GM12878 (cell line): ENCODE measurements around the gene UQCRC1. TPM values are rescaled to one million over a fixed set of nuclear protein-coding genes. Genes with fewer than 3 reads are reported as not detected.

Experiments
- ATAC-seq: fragments of 200-7000 bp; cut with Tn5 transposase; 3 replicates; pipeline ENCODE4 v1.9.1; 2020; ENCODE audit warnings: mild to moderate bottlenecking, moderate library complexity
- BruUV-seq: library from RNA; stranded (reverse); fragments of 400-500 nt; replicated peaks from 2 replicates; lab custom pipeline; 2021; lab: Mats Ljungman, UMichigan
- CTCF ChIA-PET: fragments of 300-600 bp; sonication (Branson Sonifier 250); formaldehyde crosslinking; extraction: SDS; loops from one replicate; lab custom pipeline; 2021; ENCODE audit warnings: inconsistent platforms; lab: Yijun Ruan, JAX
- POLR2A ChIA-PET: fragments of 350-600 bp; formaldehyde crosslinking; extraction: SDS; loops from one replicate; lab custom pipeline; 2021; ENCODE audit warnings: inconsistent platforms; lab: Charles Lee
- RAD21 ChIA-PET: fragments of 300-600 bp; sonication (Branson Sonifier 250); formaldehyde crosslinking; loops from one replicate; lab custom pipeline; 2023; ENCODE audit warnings: antibody characterized with exemption; ENCODE audit not compliant: unreplicated experiment; lab: Charles Lee
- SMC1A ChIA-PET: fragments of 300-600 bp; sonication (Branson Sonifier 250); formaldehyde crosslinking; loops from one replicate; lab custom pipeline; 2023; ENCODE audit not compliant: unreplicated experiment, uncharacterized antibody; lab: Charles Lee
- DNase-seq: peaks from one replicate; pipeline ENCODE4 v3.0.0-alpha.2; 2011; ENCODE audit warnings: low read depth, low spot score
- FAIRE-seq: peaks from 3 replicates; lab custom pipeline; 2011; peaks lifted over from hg19 to GRCh38; lab: Jason Lieb, UNC
- H2AFZ ChIP-seq: 2 replicates; pipeline ENCODE4 v1.6.0; 2011; ENCODE audit warnings: low read depth, low read length, control low read depth; ENCODE audit not compliant: control insufficient read depth
- H3K27ac ChIP-seq: 2 replicates; pipeline ENCODE4 v1.5.1; 2011; ENCODE audit warnings: control low read depth; ENCODE audit not compliant: control insufficient read depth, insufficient read depth
- H3K27me3 ChIP-seq, 2 experiments: replicated peaks in 1 of 2; 2 replicates each; pipeline versions ENCODE4 v1.6.0 to v1.6.1; 2011; ENCODE audit warnings: low read length in 1 of 2; ENCODE audit not compliant: control insufficient read depth in 2 of 2, insufficient read depth in 2 of 2
- H3K36me3 ChIP-seq, 2 experiments: 2 replicates each; pipeline ENCODE4 v1.5.1; 2011; ENCODE audit warnings: low read length in 1 of 2; ENCODE audit not compliant: control insufficient read depth in 2 of 2, insufficient read depth in 2 of 2
- H3K4me1 ChIP-seq: 2 replicates; pipeline ENCODE4 v1.6.1; 2011; ENCODE audit warnings: mild to moderate bottlenecking, low read length, moderate library complexity, mixed read lengths; ENCODE audit not compliant: control insufficient read depth, insufficient read depth
- H3K4me2 ChIP-seq: 2 replicates; pipeline ENCODE4 v1.6.0; 2011; ENCODE audit warnings: control low read depth; ENCODE audit not compliant: control insufficient read depth, insufficient read depth
- H3K4me3 ChIP-seq: fragments of 200-600 bp; sonication (generic); 2 replicates; pipeline ENCODE4 v1.5.1; 2016
- H3K79me2 ChIP-seq: 2 replicates; pipeline ENCODE4 v1.6.0; 2011; ENCODE audit warnings: low read length; ENCODE audit not compliant: control insufficient read depth, insufficient read depth
- H3K9ac ChIP-seq: 2 replicates; pipeline ENCODE4 v1.8.0; 2011; ENCODE audit warnings: low read length, control low read depth, mixed read lengths; ENCODE audit not compliant: control insufficient read depth, insufficient read depth
- H3K9me3 ChIP-seq: replicated peaks from 3 replicates; pipeline ENCODE4 v1.5.1; 2011; ENCODE audit warnings: mild to moderate bottlenecking, low read length; ENCODE audit not compliant: control insufficient read depth, insufficient read depth
- H4K20me1 ChIP-seq: 2 replicates; pipeline ENCODE4 v1.6.0; 2011; ENCODE audit not compliant: control insufficient read depth, insufficient read depth
- EED ChIP-seq: sonication (generic); IDR thresholded peaks from 2 replicates; pipeline ENCODE4 v1.6.1; 2016; ENCODE audit warnings: antibody characterized with exemption, low read depth
- EGR1 ChIP-seq, 2 experiments: IDR thresholded peaks; 1 replicate in 1 of 2; 2 replicates in 1 of 2; pipeline ENCODE4 v1.6.1; 2011 to 2012; ENCODE audit warnings: low read depth in 2 of 2, low read length in 2 of 2, borderline replicate concordance in 1 of 2, mild to moderate bottlenecking in 1 of 2, moderate library complexity in 1 of 2
- ESRRA ChIP-seq: IDR thresholded peaks from 2 replicates; pipeline ENCODE4 v1.6.1; 2012; ENCODE audit warnings: mild to moderate bottlenecking, low read length, improper control_type of control experiment
- HDAC2 ChIP-seq: fragments of 200-600 bp; sonication (generic); IDR thresholded peaks from 2 replicates; pipeline ENCODE4 v1.6.1; 2017
- NR2F1 ChIP-seq: fragments of 450-650 bp; conservative IDR thresholded peaks from 2 replicates; pipeline ENCODE4 v1.6.1; 2017; ENCODE audit warnings: mild to moderate bottlenecking
- RELA ChIP-seq: fragments of 450-650 bp; IDR thresholded peaks from 2 replicates; pipeline ENCODE4 v1.8.0; 2014; ENCODE audit warnings: borderline replicate concordance; ENCODE audit not compliant: partially characterized antibody
- SMAD1 ChIP-seq: fragments of 450-650 bp; IDR thresholded peaks from 2 replicates; pipeline ENCODE4 v1.6.1; 2018; ENCODE audit warnings: mild to moderate bottlenecking, low read depth; ENCODE audit not compliant: partially characterized antibody
- SMARCA5 ChIP-seq: fragments of 450-650 bp; IDR thresholded peaks from 2 replicates; pipeline ENCODE4 v1.6.1; 2017; ENCODE audit warnings: mild to moderate bottlenecking
- WGBS: methylation state at CpG from one replicate; pipeline ENCODE4 v1.1.6; 2016; ENCODE audit warnings: low lambda C conversion rate; ENCODE audit not compliant: insufficient replicate concordance, insufficient coverage; ENCODE audit errors: missing lambda C conversion rate; 5-methylcytosine and 5-hydroxymethylcytosine counted together
- in situ Hi-C: fragments of 300-500 bp; cut with MboI; formaldehyde crosslinking; loops from 9 replicates; pipeline ENCODE4 v1.14.3; 2018; ENCODE audit warnings: mixed read lengths
- intact Hi-C: fragments of 100-400 bp; cut with micrococcal nuclease; formaldehyde crosslinking; loops from one replicate; pipeline ENCODE4 v1.14.2; 2022; ENCODE audit not compliant: unreplicated experiment
- polyA plus RNA-seq, 11 experiments: library from polyadenylated mRNA; depleted of rRNA in 4 of 11; unstranded in 6 of 11; stranded (reverse) in 5 of 11; fragments of >200 nt; fragmentation: Nextera tagmentation in 4 of 11; fragmentation: Illumina TruSeq in 1 of 11; extraction: Ambion mirVana in 4 of 11; extraction: Trizol in 1 of 11; gene quantifications; 1 replicate in 1 of 11; 2 replicates in 10 of 11; pipeline versions ENCODE4 v1.2.1 to v1.2.3, GENCODE V29; 2011 to 2016; ENCODE audit warnings: inconsistent platforms in 2 of 11, missing spikeins in 2 of 11, low read depth in 1 of 11
- total RNA-seq, 4 experiments: library from RNA; depleted of rRNA in 3 of 4; stranded (reverse); fragments of >200 nt in 3 of 4; fragmentation: Illumina TruSeq in 1 of 4; extraction: Trizol in 1 of 4; gene quantifications; 2 replicates each; pipeline versions ENCODE4 v1.2.1 to v1.2.3, GENCODE V29; 2013 to 2021
- TF ChIP-seq, protein P1 (sequence below): fragments of 450-650 bp; IDR thresholded peaks from 2 replicates; pipeline ENCODE4 v1.6.1; 2017; ENCODE audit warnings: borderline replicate concordance
- TF ChIP-seq, protein P2 (sequence below): IDR thresholded peaks from 2 replicates; pipeline ENCODE4 v1.6.1; 2012; ENCODE audit warnings: mild to moderate bottlenecking, low read depth, low read length
- TF ChIP-seq, protein P3 (sequence below): IDR thresholded peaks from 2 replicates; pipeline ENCODE4 v1.6.1; 2012; ENCODE audit warnings: low read length, inconsistent platforms

The UQCRC1 gene
- total and polyA plus RNA-seq, 10 of the 15 experiments (the other 5 are each of a cell fraction or from before 2014, with no cell fraction given): 116 to 426 (median 228) TPM

DNA sequence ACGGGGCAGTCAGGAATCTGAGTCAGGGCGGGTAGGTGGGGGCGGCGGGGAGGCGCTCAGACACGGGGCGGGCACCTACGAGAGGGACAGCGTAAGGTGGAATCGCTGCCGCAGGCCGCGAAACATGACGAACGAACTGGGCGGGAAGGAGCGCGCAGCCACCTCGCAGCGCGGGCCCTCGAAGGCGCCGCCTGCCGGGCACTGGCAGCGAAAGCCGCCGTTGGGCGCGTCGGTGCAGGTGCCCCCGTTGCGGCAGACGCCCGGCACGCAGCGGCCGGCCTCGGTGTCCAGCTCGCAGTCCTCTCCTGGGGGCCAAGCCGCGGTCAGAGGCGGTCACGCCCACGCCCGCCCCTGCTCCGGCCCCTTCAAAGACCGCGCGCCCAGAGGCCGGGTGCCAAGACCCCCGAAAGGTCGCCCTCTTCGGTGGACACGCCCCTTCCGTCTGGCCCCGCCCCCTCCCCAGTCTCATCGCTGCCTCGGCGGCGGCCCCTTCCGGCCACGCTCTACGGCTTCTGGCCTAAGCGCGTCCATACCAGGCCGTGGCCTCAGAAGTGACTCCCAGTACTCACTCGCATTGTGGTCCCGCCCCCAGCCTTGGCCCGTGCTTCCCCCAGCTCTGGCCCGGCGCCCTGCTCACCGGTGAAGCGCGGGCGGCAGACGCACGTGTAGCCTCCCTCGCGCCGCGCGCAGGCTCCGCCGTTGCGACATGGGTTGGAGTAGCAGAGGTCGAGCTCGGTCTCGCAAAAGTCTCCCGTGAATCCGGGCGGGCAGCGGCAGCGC, 46.8 kb upstream of the UQCRC1 start (continued):
- TF ChIP-seq RELA (no peak), NR2F1 (peak; percentile 82), HDAC2 (no peak), SMAD1 (no peak), ESRRA (no peak), EED (no peak)

DNA sequence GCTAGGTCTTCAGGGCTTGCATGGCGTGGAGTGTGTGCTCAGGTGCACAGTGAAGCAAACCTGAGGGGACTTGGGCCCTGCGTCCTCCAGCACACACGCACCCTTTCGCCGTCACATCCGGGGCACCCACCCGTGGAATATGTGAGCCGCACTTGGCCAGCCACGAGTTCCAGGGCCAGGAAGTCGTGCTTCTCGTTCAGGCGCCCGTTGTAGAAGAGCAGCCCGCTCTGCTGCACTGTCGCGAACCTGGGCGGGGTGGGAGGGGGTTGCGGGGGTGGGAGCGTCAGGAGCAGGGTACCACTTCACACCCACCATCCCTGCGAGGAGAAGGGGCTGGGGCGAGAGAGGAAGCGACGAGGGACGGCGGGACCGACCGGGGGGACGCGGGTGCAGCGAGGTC, 46.2 kb upstream of the UQCRC1 start:
- WGBS: 16% methylated on average over 14 of the region's 30 CpGs
- no peak overlapping the region for H3K9ac ChIP-seq
- ChIA-PET SMC1A (no interaction called here), POLR2A (no interaction called here), RAD21 (no interaction called here), CTCF (interaction anchor here (0.6 to 1.8 kb wide), 3 partner anchors 29 to 31 kb away, joined by 4 read pairs; no protein-coding TSS in a partner anchor)
- H3K4me3 ChIP-seq: peak overlapping the region; percentile 61; the same call in 1 of the 2 replicates
- H3K9me3 ChIP-seq: no peaks in the 10 kb centered on the region; the same call in 2 of the 3 replicates
- FAIRE-seq (no peak), ATAC-seq (peak; percentile 17; the same call in 2 of the 3 replicates), DNase-seq (no peak)
- 0 out of 3 replicates have a peak, but pooled peaks of 1 of the 2 experiments have one; percentile 22 for TF ChIP-seq EGR1 (IDR thresholded peaks at IDR 0.05; ENCODE audit: borderline replicate concordance in 1 of 2, low read depth in 2 of 2, low read length in 2 of 2)
- TF ChIP-seq, protein P1, sequence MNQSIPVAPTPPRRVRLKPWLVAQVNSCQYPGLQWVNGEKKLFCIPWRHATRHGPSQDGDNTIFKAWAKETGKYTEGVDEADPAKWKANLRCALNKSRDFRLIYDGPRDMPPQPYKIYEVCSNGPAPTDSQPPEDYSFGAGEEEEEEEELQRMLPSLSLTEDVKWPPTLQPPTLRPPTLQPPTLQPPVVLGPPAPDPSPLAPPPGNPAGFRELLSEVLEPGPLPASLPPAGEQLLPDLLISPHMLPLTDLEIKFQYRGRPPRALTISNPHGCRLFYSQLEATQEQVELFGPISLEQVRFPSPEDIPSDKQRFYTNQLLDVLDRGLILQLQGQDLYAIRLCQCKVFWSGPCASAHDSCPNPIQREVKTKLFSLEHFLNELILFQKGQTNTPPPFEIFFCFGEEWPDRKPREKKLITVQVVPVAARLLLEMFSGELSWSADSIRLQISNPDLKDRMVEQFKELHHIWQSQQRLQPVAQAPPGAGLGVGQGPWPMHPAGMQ: no peak
- TF ChIP-seq, protein P2, sequence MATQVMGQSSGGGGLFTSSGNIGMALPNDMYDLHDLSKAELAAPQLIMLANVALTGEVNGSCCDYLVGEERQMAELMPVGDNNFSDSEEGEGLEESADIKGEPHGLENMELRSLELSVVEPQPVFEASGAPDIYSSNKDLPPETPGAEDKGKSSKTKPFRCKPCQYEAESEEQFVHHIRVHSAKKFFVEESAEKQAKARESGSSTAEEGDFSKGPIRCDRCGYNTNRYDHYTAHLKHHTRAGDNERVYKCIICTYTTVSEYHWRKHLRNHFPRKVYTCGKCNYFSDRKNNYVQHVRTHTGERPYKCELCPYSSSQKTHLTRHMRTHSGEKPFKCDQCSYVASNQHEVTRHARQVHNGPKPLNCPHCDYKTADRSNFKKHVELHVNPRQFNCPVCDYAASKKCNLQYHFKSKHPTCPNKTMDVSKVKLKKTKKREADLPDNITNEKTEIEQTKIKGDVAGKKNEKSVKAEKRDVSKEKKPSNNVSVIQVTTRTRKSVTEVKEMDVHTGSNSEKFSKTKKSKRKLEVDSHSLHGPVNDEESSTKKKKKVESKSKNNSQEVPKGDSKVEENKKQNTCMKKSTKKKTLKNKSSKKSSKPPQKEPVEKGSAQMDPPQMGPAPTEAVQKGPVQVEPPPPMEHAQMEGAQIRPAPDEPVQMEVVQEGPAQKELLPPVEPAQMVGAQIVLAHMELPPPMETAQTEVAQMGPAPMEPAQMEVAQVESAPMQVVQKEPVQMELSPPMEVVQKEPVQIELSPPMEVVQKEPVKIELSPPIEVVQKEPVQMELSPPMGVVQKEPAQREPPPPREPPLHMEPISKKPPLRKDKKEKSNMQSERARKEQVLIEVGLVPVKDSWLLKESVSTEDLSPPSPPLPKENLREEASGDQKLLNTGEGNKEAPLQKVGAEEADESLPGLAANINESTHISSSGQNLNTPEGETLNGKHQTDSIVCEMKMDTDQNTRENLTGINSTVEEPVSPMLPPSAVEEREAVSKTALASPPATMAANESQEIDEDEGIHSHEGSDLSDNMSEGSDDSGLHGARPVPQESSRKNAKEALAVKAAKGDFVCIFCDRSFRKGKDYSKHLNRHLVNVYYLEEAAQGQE: no peak
- no peak for TF ChIP-seq SMARCA5
- TF ChIP-seq, protein P3, sequence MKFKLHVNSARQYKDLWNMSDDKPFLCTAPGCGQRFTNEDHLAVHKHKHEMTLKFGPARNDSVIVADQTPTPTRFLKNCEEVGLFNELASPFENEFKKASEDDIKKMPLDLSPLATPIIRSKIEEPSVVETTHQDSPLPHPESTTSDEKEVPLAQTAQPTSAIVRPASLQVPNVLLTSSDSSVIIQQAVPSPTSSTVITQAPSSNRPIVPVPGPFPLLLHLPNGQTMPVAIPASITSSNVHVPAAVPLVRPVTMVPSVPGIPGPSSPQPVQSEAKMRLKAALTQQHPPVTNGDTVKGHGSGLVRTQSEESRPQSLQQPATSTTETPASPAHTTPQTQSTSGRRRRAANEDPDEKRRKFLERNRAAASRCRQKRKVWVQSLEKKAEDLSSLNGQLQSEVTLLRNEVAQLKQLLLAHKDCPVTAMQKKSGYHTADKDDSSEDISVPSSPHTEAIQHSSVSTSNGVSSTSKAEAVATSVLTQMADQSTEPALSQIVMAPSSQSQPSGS: no peak
- H4K20me1 ChIP-seq: no peaks in the 10 kb centered on the region; the same call in 1 of the 2 replicates
- no TSS peak for BruUV-seq
- no peaks in the 10 kb centered on the region for H3K36me3 ChIP-seq
- H3K27ac ChIP-seq: no peak overlapping the region
- 0 out of 2 replicates have a peak, but pooled peaks cover 3% of the 10 kb centered on the region for H3K4me1 ChIP-seq
- intact Hi-C loops: no loop called here
- H3K79me2 ChIP-seq: no peaks in the 10 kb centered on the region
- peak overlapping the region; percentile 54; the same call in 1 of the 2 replicates for H3K4me2 ChIP-seq
- 0 out of 2 replicates have a peak overlapping the region, but pooled peaks have one; percentile 1 for H2AFZ ChIP-seq
- H3K27me3 ChIP-seq: peaks cover 0 to 2% of the 10 kb centered on the region in 2 experiments; a peak in 1 of 4 replicates
- in situ Hi-C loops: no loop called here
